Liver (tissue), 9 donors: ENCODE measurements around the gene CFAP299. TPM values are rescaled to one million over a fixed set of nuclear protein-coding genes. Genes with fewer than 3 reads are reported as not detected.

Experiments used
- DNase-seq: peaks from one replicate; pipeline ENCODE4 v3.0.0-alpha.2; 2017; ENCODE audit warnings: low spot score
- H3K27ac ChIP-seq, 2 donors: one replicate each; pipeline ENCODE4 v1.7.0; 2013; ENCODE audit warnings: inconsistent platforms in 2 of 2, low read length in 2 of 2, control low read depth in 1 of 2, low read depth in 1 of 2, mild to moderate bottlenecking in 1 of 2
- H3K27me3 ChIP-seq, 4 donors: one replicate each; pipeline versions ENCODE4 v1.6.1 to v1.7.0; 2013; ENCODE audit warnings: low read length in 3 of 4, inconsistent platforms in 1 of 4, mild to moderate bottlenecking in 1 of 4, moderate library complexity in 1 of 4; ENCODE audit not compliant: control insufficient read depth in 4 of 4, insufficient read depth in 4 of 4
- H3K36me3 ChIP-seq, 4 donors: one replicate each; pipeline versions ENCODE4 v1.6.1 to v1.7.0; 2013; ENCODE audit warnings: low read length in 3 of 4, mild to moderate bottlenecking in 3 of 4, low read depth in 1 of 4, moderate library complexity in 1 of 4; ENCODE audit not compliant: control insufficient read depth in 4 of 4, insufficient read depth in 3 of 4
- H3K4me1 ChIP-seq, 4 donors: one replicate each; pipeline versions ENCODE4 v1.6.1 to v1.7.0; 2013; ENCODE audit warnings: low read length in 3 of 4, mild to moderate bottlenecking in 3 of 4, moderate library complexity in 1 of 4; ENCODE audit not compliant: control insufficient read depth in 4 of 4, insufficient read depth in 4 of 4
- H3K4me3 ChIP-seq, 3 donors: one replicate each; pipeline versions ENCODE4 v1.6.1 to v1.7.0; 2013; ENCODE audit warnings: low read length in 3 of 3, control low read depth in 1 of 3, low read depth in 1 of 3, mild to moderate bottlenecking in 1 of 3
- H3K9ac ChIP-seq, 2 donors: one replicate each; pipeline ENCODE4 v1.7.0; 2013; ENCODE audit warnings: low read length in 2 of 2, mild to moderate bottlenecking in 2 of 2, moderate library complexity in 2 of 2, control low read depth in 1 of 2, low read depth in 1 of 2
- H3K9me3 ChIP-seq, 4 donors: one replicate each; pipeline versions ENCODE4 v1.6.1 to v1.7.0; 2013; ENCODE audit warnings: low read length in 3 of 4; ENCODE audit not compliant: control insufficient read depth in 4 of 4
- EGR1 ChIP-seq, 2 donors: IDR thresholded peaks; 2 replicates each; pipeline ENCODE4 v1.6.1; 2016 to 2018; ENCODE audit warnings: antibody characterized with exemption in 2 of 2, low read depth in 2 of 2
- FOXA1 ChIP-seq: IDR thresholded peaks from 2 replicates; pipeline ENCODE4 v1.6.1; 2016; ENCODE audit warnings: antibody characterized with exemption
- FOXA2 ChIP-seq: IDR thresholded peaks from 2 replicates; pipeline ENCODE4 v1.6.1; 2016; ENCODE audit warnings: antibody characterized with exemption
- GABPA ChIP-seq, 2 donors: IDR thresholded peaks in 1 of 2; conservative IDR thresholded peaks in 1 of 2; 2 replicates each; pipeline ENCODE4 v1.6.1; 2016; ENCODE audit warnings: antibody characterized with exemption in 2 of 2, mild to moderate bottlenecking in 1 of 2, moderate library complexity in 1 of 2
- HNF4A ChIP-seq, 2 donors: conservative IDR thresholded peaks; 2 replicates each; pipeline ENCODE4 v1.6.1; 2016; ENCODE audit warnings: antibody characterized with exemption in 2 of 2, mild to moderate bottlenecking in 2 of 2
- JUND ChIP-seq, 2 donors: IDR thresholded peaks; 2 replicates each; pipeline ENCODE4 v1.6.1; 2016; ENCODE audit warnings: antibody characterized with exemption in 2 of 2
- NR2F2 ChIP-seq: IDR thresholded peaks from 2 replicates; pipeline ENCODE4 v1.6.1; 2016; ENCODE audit warnings: antibody characterized with exemption
- RAD21 ChIP-seq, 2 donors: IDR thresholded peaks; 2 replicates each; pipeline ENCODE4 v1.6.1; 2016; ENCODE audit warnings: antibody characterized with exemption in 2 of 2, mild to moderate bottlenecking in 2 of 2
- RXRA ChIP-seq, 2 donors: IDR thresholded peaks; 2 replicates each; pipeline ENCODE4 v1.6.1; 2017 to 2018; ENCODE audit warnings: antibody characterized with exemption in 2 of 2, mild to moderate bottlenecking in 1 of 2
- SP1 ChIP-seq: IDR thresholded peaks from 2 replicates; pipeline ENCODE4 v1.6.1; 2018; ENCODE audit warnings: antibody characterized with exemption, mild to moderate bottlenecking
- TAF1 ChIP-seq: conservative IDR thresholded peaks from 2 replicates; pipeline ENCODE4 v1.6.1; 2016; ENCODE audit warnings: antibody characterized with exemption, mild to moderate bottlenecking
- YY1 ChIP-seq: IDR thresholded peaks from 2 replicates; pipeline ENCODE4 v1.6.1; 2016; ENCODE audit warnings: antibody characterized with exemption, mild to moderate bottlenecking
- WGBS: extraction: QIAGEN DNeasy Blood & Tissue Kit; methylation state at CpG from one replicate; pipeline ENCODE4 v1.1.7; 2013; 5-methylcytosine and 5-hydroxymethylcytosine counted together
- polyA plus RNA-seq, 2 donors: library from polyadenylated mRNA; stranded (reverse) in 1 of 2; unstranded in 1 of 2; fragments of 200-250 nt in 1 of 2; fragments of >200 nt in 1 of 2; fragmentation: Nextera tagmentation in 1 of 2; extraction: Ambion mirVana in 1 of 2; gene quantifications; one replicate each; pipeline versions ENCODE4 v1.2.1 to v1.2.3, GENCODE V29; 2013 to 2015
- total RNA-seq, 2 donors: library from RNA; depleted of rRNA; stranded (reverse); fragments of >200 nt; gene quantifications; one replicate each; pipeline ENCODE4 v1.2.3, GENCODE V29; 2014
- TF ChIP-seq, protein P1 (sequence below): IDR thresholded peaks from 2 replicates; pipeline ENCODE4 v1.6.1; 2016; ENCODE audit warnings: antibody characterized with exemption, mild to moderate bottlenecking
- TF ChIP-seq, protein P2 (sequence below): IDR thresholded peaks from 2 replicates; pipeline ENCODE4 v1.6.1; 2016; ENCODE audit warnings: antibody characterized with exemption
- TF ChIP-seq, protein P3 (sequence below): fragments of 150-350 bp; IDR thresholded peaks from 2 replicates; pipeline ENCODE4 v1.5.1; 2017; ENCODE audit warnings: improper control_type of control experiment, low read depth, low read length; ENCODE audit not compliant: missing input control
- TF ChIP-seq, protein P4 (sequence below): IDR thresholded peaks from 2 replicates; pipeline ENCODE4 v1.6.1; 2016; ENCODE audit warnings: antibody characterized with exemption
- donor health status: healthy.
- donor health status: healthy.
- donor health status: healthy.
- donor health status: healthy.
- donor health status: healthy.

Gene CFAP299
- total and polyA plus RNA-seq, 4 donors: not detected

DNA sequence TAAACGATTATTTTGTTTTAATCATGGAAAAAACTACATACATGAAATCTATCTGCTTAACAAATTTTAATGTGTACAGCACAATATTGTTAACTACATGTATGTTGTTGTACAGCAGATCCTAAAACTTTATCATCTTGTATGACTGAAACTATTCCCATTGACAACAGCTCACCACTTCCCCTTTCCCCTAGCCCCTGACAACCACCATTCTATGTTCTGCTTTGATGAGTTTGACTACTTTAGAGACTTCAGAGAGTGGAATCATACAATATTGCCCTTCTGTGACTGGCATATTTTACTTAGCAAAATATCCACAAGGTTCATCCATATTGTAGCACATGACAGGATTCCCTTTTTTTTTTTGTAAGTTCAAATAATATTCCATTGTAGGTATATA lies 185.9 kb downstream of the CFAP299 start:
- 77% methylated on average over 1 of the region's 1 CpG for WGBS
- peaks cover 0 to 5% (median 0%) of the 10 kb centered on the region in 4 donors for H3K27me3 ChIP-seq
- no peak overlapping the region for H3K4me3 ChIP-seq
- no peak overlapping the region for H3K9ac ChIP-seq
- no peak for DNase-seq
- H3K4me1 ChIP-seq: no peaks in the 10 kb centered on the region
- no peak overlapping the region for H3K27ac ChIP-seq
- TF ChIP-seq, protein P1, sequence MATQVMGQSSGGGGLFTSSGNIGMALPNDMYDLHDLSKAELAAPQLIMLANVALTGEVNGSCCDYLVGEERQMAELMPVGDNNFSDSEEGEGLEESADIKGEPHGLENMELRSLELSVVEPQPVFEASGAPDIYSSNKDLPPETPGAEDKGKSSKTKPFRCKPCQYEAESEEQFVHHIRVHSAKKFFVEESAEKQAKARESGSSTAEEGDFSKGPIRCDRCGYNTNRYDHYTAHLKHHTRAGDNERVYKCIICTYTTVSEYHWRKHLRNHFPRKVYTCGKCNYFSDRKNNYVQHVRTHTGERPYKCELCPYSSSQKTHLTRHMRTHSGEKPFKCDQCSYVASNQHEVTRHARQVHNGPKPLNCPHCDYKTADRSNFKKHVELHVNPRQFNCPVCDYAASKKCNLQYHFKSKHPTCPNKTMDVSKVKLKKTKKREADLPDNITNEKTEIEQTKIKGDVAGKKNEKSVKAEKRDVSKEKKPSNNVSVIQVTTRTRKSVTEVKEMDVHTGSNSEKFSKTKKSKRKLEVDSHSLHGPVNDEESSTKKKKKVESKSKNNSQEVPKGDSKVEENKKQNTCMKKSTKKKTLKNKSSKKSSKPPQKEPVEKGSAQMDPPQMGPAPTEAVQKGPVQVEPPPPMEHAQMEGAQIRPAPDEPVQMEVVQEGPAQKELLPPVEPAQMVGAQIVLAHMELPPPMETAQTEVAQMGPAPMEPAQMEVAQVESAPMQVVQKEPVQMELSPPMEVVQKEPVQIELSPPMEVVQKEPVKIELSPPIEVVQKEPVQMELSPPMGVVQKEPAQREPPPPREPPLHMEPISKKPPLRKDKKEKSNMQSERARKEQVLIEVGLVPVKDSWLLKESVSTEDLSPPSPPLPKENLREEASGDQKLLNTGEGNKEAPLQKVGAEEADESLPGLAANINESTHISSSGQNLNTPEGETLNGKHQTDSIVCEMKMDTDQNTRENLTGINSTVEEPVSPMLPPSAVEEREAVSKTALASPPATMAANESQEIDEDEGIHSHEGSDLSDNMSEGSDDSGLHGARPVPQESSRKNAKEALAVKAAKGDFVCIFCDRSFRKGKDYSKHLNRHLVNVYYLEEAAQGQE: no peak
- TF ChIP-seq SP1 (no peak), GABPA (IDR thresholded peaks at IDR 0.05 in 1 of 2, conservative IDR thresholded peaks at IDR 0.05 in 1 of 2) (no peak), RAD21 (IDR thresholded peaks at IDR 0.05) (no peak), FOXA2 (no peak), HNF4A (conservative IDR thresholded peaks at IDR 0.05) (no peak), NR2F2 (no peak), JUND (IDR thresholded peaks at IDR 0.05) (no peak), FOXA1 (no peak), EGR1 (IDR thresholded peaks at IDR 0.05; ENCODE audit: low read depth in 2 of 2) (no peak), TAF1 (no peak), YY1 (no peak), RXRA (IDR thresholded peaks at IDR 0.05) (no peak)
- TF ChIP-seq, protein P2, sequence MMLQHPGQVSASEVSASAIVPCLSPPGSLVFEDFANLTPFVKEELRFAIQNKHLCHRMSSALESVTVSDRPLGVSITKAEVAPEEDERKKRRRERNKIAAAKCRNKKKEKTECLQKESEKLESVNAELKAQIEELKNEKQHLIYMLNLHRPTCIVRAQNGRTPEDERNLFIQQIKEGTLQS: no peak
- TF ChIP-seq, protein P3, sequence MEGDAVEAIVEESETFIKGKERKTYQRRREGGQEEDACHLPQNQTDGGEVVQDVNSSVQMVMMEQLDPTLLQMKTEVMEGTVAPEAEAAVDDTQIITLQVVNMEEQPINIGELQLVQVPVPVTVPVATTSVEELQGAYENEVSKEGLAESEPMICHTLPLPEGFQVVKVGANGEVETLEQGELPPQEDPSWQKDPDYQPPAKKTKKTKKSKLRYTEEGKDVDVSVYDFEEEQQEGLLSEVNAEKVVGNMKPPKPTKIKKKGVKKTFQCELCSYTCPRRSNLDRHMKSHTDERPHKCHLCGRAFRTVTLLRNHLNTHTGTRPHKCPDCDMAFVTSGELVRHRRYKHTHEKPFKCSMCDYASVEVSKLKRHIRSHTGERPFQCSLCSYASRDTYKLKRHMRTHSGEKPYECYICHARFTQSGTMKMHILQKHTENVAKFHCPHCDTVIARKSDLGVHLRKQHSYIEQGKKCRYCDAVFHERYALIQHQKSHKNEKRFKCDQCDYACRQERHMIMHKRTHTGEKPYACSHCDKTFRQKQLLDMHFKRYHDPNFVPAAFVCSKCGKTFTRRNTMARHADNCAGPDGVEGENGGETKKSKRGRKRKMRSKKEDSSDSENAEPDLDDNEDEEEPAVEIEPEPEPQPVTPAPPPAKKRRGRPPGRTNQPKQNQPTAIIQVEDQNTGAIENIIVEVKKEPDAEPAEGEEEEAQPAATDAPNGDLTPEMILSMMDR: no peak
- TF ChIP-seq, protein P4, sequence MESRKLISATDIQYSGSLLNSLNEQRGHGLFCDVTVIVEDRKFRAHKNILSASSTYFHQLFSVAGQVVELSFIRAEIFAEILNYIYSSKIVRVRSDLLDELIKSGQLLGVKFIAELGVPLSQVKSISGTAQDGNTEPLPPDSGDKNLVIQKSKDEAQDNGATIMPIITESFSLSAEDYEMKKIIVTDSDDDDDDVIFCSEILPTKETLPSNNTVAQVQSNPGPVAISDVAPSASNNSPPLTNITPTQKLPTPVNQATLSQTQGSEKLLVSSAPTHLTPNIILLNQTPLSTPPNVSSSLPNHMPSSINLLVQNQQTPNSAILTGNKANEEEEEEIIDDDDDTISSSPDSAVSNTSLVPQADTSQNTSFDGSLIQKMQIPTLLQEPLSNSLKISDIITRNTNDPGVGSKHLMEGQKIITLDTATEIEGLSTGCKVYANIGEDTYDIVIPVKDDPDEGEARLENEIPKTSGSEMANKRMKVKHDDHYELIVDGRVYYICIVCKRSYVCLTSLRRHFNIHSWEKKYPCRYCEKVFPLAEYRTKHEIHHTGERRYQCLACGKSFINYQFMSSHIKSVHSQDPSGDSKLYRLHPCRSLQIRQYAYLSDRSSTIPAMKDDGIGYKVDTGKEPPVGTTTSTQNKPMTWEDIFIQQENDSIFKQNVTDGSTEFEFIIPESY: no peak
- no peaks in the 10 kb centered on the region for H3K9me3 ChIP-seq
- H3K36me3 ChIP-seq: no peaks in the 10 kb centered on the region

DNA sequence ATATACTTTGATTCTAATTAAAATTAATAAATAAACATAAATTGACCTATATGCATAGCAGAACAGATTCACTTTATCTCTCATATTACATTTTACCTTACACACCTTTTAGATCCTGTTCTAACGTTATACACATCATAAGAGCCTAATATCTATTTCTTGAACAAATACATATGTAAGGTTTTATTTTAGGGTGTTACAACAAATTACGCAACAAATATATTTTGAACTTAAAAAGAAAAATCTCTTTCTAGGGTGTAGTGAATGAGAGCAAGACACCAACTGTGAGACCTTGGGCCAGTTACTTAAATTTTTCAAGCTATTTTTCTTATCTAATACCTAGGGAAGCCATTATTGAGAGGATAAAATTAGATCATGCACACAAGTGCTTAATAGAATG lies 191.2 kb downstream of the CFAP299 start:
- Histone ChIP-seq H3K4me1 (no peaks in the 10 kb centered on the region), H3K27me3 (peaks cover 0 to 3% (median 0%) of the 10 kb centered on the region in 4 donors), H3K27ac (no peak overlapping the region), H3K9ac (no peak overlapping the region), H3K9me3 (no peaks in the 10 kb centered on the region), H3K36me3 (no peaks in the 10 kb centered on the region), H3K4me3 (no peak overlapping the region)
- DNase-seq: no peak
- 71% methylated on average over 2 of the region's 2 CpGs for WGBS
- TF ChIP-seq FOXA2 (no peak), GABPA (IDR thresholded peaks at IDR 0.05 in 1 of 2, conservative IDR thresholded peaks at IDR 0.05 in 1 of 2) (no peak), TAF1 (no peak), SP1 (no peak), JUND (IDR thresholded peaks at IDR 0.05) (no peak)
- TF ChIP-seq, protein P4: no peak
- TF ChIP-seq, protein P3: no peak
